GM21367 (cell line): ENCODE measurements around the gene AMHR2.
A peak's percentile ranks its signal among the peaks of the same experiment; 100 is the strongest.
"Not testable (repeated sequence)": the region's sequence is repeated elsewhere in the genome, so short reads cannot be mapped to it uniquely, and the experiment has no call there.

ENCODE experiments used
- ATAC-seq: cut with Tn5 transposase; IDR thresholded peaks from one replicate; pipeline ENCODE4 v1.9.1; 2021; ENCODE audit not compliant: unreplicated experiment

The AMHR2 gene

DNA sequence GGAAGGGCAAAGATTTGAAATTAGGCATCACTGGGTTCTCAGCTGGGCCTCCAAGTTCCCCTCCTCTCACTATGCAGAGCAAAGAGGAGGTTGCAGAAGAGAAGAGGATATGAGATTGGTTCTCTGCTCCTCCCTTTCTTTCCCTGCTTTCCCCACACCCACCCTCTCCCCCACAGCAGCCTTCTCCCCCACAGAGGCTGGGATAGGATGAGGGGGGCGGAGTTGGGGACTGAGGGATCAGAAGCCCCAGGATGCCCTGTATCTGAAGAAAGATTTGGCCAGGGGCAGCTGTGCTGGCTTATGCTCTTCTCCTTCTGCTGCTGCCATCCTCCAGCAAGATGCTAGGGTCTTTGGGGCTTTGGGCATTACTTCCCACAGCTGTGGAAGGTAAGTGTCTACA lies at the start of gene AMHR2:
Gene AMHR2 (plus strand): TSS at position 259 of the 400 bp plus-strand sequence. CDS start 80 bp downstream, at position 339.
- no peak for ATAC-seq

DNA sequence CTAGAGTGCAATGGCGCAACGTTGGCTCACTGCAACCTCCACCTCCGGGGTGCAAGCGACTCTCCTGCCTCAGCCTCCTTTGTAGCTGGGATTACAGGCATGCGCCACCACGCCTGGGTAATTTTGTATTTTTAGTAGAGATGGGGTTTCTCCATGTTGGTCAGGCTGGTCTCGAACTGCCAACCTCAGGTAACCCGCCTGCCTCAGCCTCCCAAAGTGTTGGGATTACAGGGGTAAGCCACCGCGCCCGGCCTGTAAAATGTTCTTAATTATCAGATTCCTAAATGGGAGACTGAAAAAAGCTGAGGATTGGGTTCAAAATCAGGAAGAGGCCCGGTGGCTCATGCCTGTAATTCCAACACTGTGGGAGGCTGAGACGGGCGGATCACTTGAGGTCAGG lies 49.4 kb upstream of the AMHR2 start:
- not testable (repeated sequence) for ATAC-seq

DNA sequence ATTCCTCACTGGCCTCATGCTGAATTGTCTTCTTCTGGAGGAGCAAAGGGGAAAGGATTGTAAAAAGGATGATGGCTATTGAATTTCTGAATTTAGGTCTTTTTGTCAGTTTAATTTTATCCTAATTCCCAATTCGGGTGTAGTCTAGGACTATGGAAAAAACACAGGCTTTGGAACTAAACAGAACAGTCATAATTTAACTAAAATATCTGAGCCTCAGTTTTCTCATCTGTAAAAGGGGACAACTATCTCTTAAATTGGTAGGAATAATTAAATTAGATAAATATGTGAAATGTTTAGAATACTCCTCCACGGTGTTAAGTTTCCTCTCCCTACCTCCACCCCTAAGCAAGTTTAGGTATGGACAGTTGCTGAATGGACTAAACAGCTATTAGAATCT lies 46.9 kb upstream of the AMHR2 start:
- ATAC-seq = no peak

DNA sequence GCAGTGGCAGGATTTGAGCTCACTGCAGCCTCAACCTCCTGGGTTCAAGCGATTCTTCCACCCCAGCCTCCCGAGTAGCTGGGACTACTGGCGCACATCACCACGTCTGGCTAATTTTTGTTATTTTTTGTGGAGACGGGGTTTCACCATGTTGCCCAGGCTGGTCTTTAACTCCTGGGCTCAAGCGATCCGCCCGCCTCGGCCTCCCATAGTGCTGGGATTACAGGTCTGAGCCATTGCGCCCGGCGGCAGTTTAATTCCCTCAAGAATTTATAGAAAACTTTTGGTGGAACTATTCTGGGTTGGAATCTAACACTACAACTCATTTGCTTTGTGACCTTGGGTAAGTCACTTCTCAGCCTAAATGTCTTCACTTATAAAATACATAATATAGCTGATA lies 45.4 kb upstream of the AMHR2 start:
- ATAC-seq = no peak

DNA sequence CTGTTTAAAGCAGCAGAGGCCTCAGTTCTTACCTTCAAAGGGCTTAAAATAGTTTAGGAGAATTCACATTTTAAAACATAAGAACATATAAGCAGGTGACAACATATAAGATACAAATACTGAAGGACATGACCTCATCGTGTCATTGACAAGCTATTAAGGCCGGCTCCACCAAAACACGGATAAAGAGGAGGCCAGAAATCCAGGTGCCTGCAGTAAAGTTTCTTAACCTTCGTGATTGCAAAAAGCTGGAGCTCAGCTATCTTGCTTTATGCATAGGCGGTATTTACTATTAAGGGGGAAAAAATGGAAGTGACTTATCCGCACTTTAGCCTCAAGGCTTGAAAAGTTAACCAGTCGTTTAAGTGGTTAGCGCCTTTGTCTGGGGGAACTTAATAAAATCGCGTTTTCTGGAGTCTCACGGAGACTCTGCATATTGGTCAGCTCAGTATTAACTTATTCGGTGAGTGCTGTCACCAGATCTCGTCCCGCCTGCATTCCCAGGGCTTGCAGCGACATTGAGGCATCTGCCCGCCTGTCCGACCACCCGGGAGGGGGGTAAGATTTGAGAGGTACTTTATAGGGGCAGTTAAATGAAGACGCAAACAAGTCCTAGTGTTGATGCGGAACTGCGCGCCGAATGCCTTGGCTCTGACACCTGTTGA lies 44.8 kb upstream of the AMHR2 start:
- no peak for ATAC-seq

DNA sequence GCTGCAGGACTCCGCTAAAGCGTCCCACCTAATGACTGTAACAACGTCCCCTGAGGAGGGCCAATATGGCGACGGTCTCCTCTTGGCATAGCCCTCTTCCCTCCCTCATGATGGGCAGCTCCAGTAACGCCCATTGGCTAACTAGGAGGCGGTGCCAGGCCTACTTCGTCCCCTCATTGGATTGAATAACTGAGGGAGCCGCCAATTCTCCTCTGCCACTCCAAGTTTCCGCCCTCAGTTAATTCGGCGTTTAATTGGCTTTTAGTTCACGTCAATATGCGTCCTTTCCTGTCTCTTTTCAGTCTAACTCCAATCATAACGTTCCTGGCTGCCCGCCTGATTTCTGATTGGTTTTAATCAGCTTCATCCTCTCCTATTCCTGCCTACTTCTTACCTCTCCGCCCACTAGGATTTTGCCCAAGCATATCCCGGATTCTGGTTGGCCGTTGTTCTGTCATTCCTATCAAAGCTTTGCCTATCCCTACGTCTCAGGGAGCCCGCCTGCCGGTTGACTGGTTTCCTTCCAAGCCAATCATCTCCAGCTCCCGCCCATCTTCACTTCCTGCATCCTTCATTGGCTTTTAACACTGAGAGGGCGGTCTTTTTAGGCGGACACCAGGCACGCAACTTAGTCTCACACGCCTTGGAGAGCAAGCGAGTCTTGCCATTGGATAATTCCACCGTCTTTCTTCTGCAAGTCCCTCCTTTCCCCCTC lies 44.1 kb upstream of the AMHR2 start:
- peak; percentile 64 for ATAC-seq

DNA sequence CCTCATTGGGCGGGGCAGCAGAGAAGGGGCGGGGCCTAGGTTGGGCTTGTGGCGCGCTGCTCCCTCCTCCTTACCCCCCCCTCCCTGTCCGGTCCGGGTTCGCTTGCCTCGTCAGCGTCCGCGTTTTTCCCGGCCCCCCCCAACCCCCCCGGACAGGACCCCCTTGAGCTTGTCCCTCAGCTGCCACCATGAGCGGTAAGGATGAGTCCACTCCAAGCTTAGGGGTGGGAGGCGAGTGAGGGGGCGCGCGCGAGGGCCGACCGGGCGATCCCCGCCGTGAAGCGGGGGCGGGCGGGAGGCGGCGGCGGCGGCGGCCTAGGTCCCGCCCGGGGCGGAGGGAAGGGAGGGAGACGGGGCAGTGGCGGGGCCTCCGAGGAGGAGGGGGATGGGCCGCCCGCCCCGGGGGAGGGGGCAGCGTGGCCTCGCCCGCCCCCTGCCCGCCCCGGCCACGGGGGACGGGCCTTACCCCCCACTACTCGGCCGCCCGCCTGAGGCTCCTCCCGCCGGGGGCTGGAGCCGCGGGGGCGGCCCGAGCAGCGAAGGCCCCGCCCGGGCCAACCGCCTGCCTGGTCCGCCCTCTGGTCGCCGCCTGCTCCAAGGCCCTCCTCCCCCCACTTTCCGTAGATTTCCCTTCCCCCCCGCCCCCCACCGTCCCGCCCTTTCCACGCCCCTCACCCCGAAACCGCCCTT lies 43.4 kb upstream of the AMHR2 start, which contains the start of gene SP1:
Gene SP1 (plus strand): TSS at position 73 of the 690 bp plus-strand sequence. CDS start 116 bp downstream, at position 189.
- peak; percentile 25 for ATAC-seq

DNA sequence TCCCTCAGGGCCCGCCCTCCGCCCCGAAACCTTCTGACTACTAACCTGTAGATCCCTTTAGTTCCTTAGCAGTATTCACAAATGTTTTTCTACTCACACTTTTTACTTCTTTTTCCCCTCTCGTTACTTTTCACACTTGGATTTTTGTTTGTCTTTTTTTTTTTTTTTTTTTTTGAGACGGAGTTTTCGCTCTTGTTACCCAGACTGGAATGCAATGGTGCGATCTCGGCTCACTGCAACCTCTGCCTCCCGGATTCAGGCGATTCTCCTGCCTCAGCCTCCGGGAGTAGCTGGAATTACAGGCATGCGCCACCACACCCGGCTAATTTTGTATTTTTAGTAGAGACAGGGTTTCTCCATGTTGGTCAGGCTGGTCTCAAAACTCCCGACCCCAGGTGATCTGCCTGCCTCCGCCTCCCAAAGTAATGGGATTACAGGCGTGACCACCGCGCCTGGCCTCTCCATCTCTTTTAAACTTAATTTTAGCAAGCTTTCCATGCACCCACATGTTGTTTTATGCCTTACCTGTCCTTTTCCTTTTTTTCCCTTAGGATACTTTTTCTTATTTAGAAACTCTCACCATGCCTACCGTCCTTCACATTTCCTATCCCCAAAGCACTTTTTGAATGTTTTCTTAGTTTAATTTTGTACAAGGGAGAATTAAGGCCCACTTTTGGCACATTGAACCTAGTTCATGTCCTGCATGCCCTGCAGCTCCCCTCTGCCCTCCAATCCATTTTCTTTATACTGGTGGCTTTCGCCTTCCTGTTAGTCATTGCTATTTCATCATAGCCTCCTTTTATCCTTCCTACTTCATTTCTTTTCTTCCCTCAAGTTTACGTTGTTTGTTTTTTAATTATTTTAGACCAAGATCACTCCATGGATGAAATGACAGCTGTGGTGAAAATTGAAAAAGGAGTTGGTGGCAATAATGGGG lies 42.6 kb upstream of the AMHR2 start:
- ATAC-seq = no peak

DNA sequence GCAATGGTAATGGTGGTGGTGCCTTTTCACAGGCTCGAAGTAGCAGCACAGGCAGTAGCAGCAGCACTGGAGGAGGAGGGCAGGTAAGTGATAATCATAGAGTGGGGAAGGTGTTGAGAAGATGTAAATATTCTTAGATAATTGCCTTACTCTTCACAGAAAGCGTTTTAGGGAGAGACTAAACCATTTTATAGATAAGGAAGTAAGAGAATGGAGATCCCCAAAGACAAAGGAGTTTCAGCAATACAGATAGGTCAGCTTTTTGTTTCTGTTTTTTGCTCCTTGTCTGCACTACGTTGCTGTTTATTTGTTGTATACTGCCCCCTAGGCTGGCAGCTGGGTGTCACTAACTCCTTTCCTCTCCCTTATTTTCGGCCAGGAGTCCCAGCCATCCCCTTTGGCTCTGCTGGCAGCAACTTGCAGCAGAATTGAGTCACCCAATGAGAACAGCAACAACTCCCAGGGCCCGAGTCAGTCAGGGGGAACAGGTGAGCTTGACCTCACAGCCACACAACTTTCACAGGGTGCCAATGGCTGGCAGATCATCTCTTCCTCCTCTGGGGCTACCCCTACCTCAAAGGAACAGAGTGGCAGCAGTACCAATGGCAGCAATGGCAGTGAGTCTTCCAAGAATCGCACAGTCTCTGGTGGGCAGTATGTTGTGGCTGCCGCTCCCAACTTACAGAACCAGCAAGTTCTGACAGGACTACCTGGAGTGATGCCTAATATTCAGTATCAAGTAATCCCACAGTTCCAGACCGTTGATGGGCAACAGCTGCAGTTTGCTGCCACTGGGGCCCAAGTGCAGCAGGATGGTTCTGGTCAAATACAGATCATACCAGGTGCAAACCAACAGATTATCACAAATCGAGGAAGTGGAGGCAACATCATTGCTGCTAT lies 41.7 kb upstream of the AMHR2 start:
- ATAC-seq = no peak

DNA sequence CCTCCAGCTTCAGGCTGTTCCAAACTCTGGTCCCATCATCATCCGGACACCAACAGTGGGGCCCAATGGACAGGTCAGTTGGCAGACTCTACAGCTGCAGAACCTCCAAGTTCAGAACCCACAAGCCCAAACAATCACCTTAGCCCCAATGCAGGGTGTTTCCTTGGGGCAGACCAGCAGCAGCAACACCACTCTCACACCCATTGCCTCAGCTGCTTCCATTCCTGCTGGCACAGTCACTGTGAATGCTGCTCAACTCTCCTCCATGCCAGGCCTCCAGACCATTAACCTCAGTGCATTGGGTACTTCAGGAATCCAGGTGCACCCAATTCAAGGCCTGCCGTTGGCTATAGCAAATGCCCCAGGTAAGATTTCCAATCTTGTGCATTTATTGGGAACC lies 40.4 kb upstream of the AMHR2 start:
- ATAC-seq = no peak

DNA sequence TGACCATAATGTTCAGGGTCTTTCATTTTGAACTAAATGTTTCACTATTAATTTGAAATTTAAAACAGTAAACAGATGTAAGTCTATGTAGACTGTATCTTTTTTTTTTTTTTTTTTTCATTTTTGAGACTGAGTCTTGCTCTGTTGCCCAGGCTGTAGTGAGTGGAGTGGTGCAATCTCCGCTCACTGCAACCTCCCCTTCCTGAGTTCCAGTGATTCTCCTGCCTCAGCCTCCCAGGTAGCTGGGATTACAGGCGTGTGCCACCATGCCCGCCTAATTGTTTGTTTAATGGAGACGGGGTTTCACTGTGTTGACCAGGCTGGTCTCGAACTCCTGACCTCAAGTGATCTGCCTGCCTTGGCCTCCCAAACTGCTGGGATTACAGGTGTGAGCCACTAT lies 37.3 kb upstream of the AMHR2 start:
- not testable (repeated sequence) for ATAC-seq

DNA sequence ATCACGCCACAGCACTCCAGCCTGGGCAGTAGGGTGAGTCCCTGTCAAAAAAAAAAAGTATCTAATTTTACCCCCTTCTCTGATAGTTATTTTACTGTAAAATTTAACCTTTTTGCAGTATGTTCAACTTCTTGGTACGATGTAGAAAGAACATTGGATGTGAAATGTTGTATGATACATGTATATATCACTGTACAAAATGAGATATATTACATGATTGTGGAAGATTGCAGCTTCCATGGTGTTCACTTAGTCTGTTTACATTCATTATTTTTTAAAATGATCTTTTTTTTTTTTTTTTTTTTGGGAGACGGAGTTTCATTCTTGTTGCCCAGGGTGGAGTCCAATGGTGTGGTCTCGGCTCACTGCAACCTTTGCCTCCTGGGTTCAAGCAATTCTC lies 34.7 kb upstream of the AMHR2 start:
- ATAC-seq = no peak

DNA sequence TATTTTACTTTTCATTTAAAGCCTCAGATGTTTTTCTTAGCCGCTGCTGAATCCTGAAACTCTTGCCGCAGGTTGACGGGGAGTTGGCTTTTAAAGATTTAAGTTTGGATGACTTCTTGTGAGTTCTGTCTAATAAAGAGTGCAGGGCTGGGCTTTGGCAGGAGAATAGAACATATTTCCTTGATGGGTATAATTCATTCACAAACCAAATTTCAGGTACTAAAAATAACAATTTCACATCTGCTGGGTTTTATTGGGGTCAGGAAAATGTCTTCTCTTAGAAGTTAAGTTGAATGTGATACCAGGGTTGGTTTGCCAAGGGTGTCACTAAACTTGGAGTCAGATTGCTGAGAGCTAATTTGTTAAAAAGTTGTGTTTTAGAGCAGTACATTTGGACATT lies 34.0 kb upstream of the AMHR2 start:
- ATAC-seq = no peak

DNA sequence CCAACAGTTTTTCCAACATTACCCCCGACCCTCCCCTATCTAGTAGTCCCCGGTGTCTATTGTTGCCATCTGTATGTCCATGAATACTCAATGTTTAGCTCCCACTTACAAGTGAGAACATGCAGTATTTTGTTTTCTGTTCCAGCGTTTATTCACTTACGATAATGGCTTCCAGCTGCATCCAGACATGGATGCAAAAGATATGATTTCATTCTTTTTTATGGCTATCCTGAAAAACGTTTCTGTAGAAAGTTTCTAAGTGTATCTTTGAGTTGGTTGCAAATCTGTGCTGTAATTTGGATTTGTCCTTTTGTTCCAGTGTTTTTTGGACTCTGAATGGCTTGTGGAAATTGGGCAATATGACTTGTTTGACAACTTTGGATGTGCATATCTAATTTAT lies 31.9 kb upstream of the AMHR2 start:
- ATAC-seq = no peak

DNA sequence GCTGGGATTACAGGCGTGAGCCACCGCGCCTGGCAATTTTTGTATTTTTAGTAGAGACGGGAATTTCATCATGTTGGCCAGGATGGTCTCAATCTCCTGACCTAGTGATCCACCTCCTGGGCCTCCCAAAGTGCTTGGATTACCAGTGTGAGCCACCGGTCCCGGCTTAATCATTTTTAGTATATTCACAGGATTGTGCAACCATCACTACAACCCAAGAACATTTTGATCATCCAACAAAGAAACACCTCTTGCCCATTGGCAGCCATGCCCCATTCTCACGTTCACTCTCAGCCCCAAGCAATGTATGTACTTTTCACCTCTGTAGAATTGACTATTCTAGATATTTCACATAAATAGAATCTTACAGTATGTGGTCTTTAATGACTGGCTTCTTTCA lies 23.8 kb upstream of the AMHR2 start:
- ATAC-seq = no peak

DNA sequence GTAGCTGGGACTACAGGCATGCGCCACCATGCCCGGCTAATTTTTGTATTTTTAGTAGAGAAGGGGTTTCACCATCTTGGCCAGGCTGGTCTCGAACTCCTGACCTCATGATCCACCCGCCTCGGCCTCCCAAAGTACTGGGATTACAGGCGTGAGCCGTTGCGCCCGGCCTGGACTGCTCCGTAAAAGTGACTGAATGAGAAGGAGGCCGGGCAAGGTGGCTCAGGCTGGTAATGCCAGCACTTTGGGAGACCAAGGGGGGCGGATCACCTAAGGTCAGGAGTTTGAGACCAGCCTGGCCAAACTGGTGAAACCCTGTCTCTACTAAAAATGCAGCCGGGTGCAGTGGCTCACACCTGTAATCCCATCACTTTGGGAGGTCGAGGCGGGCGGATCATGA lies 21.3 kb upstream of the AMHR2 start:
- ATAC-seq = not testable (repeated sequence)

DNA sequence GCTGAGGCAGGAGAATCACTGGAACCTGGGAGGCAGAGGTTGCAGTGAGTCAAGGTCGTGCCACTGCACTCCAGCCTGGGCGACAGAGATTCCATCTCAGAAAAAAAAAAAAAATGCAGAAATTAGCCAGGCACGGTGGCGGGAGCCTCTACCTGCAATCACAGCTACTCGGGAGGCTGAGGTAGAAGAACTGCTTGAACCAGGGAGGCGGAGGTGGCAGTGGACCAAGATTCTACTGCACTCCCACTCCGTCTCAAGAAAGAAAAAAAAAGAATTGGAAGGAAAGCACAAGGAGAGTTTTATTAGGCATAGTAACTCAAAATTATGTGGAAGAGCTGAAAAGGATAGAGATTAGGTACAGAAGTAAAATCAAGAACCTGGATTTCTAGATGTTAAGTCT lies 20.8 kb upstream of the AMHR2 start:
- ATAC-seq = no peak

DNA sequence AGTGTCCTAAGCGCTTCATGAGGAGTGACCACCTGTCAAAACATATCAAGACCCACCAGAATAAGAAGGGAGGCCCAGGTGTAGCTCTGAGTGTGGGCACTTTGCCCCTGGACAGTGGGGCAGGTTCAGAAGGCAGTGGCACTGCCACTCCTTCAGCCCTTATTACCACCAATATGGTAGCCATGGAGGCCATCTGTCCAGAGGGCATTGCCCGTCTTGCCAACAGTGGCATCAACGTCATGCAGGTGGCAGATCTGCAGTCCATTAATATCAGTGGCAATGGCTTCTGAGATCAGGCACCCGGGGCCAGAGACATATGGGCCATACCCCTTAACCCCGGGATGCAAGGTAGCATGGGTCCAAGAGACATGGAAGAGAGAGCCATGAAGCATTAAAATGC lies 12.7 kb upstream of the AMHR2 start:
- no peak for ATAC-seq

DNA sequence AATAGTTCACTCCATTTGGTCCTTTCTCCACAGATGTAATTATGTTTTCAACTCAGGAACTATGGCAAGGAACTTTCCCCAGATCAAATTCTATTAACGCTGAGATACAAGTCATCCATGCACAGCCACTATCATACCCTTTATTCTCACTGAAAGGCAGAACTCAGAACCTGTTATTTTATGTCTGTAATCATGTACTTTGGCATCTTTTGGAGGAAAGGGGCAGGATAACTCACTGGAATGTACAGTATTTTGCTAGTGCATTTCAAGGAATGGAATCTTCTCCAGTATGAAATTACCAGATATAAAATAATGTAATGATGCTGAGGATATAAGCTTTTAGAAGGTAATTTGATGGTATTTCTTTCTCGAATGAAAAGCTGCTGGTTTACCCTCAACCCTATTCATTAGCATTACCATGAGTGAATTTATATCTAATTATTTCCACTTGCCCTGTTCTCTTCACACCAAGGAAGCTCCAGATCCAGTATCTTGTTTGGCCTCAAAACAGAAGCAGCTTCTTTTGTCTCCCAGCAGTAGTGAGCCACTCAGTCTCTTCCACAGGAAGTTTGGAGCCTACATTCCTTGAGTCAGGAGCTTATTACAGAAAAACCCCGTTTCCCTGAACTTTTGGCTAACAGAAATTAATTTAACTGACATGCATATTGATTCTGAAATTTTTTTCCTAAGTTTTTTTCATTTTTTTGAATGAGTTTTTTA lies 10.0 kb upstream of the AMHR2 start:
- ATAC-seq = no peak
